GM10847 (cell line): ENCODE results near the gene DDR1.

ENCODE experiments used
- POLR2A ChIP-seq: IDR thresholded peaks from 2 replicates; pipeline ENCODE4 v1.6.1; 2011; ENCODE audit not compliant: insufficient read length; ENCODE audit errors: extremely low read depth

DDR1 gene

GRCh38 chr6:30883685-30884520 lies at the start of gene DDR1:
Gene DDR1 (plus strand): TSS chr6:30884519. CDS start chr6:30888730, 4,211 bp downstream.
- no peak for TF ChIP-seq POLR2A

GRCh38 chr6:30834646-30835045 lies 49.7 kb upstream of the DDR1 start:
- no peak for TF ChIP-seq POLR2A

DNA sequence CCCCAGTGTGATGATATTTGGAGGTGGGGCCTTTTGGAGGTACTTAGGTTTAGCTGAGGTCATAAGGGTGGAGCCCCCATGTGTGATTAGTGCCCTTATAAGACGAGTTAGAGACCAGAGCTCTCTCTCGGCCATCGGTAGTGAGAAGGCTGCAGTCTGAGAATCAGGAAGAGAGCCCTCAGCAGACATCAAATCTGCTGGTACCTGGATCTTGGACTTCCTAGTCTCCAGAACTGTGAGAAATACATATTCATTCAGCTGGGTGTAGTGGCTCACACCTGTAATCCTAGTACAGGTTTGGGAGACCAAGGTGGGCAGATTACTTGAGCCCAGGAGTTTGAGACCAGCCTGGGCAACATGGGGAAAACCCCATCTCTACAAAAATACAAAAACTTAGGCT lies 48.7 kb upstream of the DDR1 start:
- no peak for TF ChIP-seq POLR2A

DNA sequence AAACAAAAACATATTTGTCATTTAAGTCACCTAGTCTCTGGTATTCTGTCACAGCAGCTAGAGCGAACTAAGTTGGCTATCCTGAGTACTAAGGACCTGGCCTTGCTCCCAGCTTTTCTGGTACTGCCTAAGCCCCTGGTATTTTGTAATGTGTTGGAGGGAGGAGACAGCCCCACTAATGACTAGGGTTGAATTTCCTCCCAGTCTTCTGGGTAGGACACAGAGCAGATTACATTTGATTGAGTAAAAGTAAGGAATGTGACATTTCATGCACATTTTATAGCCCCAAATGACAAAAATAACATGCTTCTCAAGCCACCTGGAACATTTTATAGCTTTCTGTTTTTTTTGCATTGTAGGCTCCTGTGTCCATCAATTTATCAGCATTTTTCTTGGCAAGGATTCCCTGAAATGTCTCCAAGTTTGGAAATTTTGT lies 47.9 kb upstream of the DDR1 start:
- TF ChIP-seq POLR2A = no peak

DNA sequence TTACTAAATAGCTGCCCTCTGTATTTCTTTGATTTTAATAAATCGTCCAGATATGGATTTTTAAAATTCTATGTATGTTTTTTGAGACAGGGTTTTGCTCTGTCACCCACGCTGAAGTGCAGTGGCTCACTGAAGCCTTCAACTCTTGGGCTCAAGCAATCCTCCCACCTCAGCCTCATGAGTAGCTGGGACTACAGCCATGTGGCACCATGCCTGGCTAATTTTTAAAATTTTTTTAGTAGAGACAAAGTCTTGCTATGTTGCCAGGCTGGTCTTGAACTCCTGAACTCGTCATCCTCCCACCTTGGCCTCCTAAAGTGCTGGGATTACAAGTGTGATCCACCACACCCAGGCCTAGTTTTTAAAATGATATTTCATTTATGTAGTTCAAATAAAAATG lies 47.4 kb upstream of the DDR1 start:
- no peak for TF ChIP-seq POLR2A

- no peak for TF ChIP-seq POLR2A
Measured at GRCh38 chr6:30837432-30837831, 46.9 kb upstream of the DDR1 start.

DNA sequence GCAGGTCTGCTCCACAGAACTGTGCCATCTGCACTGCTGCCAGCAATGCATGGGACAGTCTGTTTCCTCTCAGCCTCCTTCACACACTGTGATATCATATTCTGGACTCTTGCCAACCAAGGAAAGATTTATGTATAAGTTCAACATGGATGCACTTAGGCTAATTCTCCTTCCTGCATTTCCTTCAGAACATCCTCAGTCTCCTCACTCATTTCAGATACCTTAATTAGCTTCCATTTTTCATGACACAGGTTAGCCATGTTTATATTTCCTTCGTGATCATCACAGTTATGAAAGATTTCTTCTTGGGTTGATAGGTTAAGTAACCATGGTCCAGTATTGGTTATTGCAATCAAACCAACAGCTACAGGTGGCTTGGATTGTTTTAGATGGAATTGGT lies 46.4 kb upstream of the DDR1 start:
- no peak for TF ChIP-seq POLR2A

DNA sequence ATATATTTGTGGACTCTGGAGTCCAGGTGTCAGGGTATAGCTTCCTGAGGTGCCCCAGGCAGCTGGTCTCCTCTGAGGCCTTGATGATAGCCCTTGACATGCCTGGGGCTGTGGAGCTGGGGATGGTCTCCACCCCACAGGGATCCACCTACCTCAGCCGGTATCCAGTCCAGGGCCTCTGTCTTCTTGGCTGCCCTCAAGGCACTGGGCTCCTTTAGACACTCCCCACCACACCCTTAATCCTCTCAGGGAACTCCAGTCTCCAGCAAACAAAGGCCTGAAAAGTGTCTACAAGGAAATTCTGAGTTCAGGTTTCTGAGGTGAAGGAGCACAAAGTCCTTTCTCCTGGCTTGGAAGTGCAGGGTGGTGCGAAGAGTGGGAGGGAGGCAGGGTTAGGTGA lies 44.6 kb upstream of the DDR1 start:
- no peak for TF ChIP-seq POLR2A

GRCh38 chr6:30840084-30840934 lies 44.0 kb upstream of the DDR1 start:
- no peak for TF ChIP-seq POLR2A

DNA sequence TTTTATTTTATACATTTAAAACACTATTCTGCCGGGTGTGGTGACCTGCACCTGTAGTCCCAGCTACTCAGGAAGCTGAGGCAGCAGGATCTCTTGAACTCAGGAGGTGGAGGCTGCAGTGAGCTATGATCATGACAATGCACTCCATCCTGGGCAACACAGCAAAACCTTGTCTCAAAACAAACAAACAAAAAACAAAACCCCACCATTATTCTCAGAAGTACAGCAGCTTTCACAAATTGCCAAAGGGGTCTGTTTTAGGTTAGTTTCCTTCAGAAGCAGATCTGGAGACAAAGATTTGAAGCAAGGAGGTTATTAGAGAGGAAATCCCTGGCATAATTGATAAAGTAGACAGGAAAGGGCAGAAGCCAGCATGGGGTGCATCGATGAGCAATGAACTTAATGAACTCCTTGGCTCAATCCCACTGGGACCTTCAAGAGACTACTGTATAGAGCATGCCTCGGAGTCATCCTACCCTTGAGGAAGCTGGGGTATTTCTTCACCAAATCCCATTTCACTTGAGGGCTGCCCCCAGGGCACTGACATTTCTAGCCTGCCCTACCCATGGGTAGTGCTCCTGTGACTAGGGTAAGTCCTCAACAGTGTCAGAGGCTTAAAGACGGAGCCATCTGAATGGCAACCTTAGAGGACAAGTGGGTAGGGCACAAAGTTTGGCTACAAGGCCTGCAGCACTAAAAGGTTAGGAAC lies 43.2 kb upstream of the DDR1 start:
- no peak for TF ChIP-seq POLR2A

DNA sequence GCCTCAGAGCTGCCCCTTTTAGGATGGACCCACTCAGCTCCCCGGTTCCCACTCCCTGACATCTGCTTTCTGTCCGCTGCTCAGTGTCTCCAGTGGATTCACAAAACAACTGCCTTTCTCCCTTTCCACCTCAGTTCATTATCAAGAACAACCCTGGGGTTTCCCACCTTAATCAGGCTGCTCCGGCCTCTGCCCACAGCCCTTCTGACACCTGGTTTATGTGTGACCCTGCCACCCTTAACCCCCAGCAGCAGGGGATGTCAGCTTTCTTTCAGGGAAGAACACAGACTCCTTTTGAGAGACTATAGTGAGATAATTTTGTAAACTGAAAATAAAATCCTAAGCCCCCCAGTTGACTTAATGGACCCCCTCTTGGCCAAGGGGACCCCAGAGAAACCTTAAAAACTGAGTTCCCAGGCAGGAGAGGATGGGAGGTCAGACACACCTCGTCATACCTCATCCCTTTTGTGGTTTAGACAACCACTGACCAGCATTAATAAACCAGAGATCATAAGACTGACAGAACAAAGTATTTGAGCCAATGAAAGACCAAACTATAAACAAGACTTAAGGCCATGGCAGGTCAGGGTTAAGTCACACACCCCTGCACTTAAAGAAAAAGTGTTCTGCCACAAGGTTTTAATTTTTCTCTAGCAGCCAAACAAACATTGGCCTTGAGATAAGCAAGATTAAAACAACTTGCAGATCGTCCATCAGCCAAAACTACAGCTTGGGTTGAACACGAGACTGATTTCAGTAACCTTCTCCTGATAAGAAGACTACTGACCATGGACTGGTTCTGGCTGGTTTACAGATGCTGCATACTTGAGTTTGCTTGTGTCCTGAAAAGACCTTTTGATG lies 42.4 kb upstream of the DDR1 start:
- TF ChIP-seq POLR2A = no peak

DNA sequence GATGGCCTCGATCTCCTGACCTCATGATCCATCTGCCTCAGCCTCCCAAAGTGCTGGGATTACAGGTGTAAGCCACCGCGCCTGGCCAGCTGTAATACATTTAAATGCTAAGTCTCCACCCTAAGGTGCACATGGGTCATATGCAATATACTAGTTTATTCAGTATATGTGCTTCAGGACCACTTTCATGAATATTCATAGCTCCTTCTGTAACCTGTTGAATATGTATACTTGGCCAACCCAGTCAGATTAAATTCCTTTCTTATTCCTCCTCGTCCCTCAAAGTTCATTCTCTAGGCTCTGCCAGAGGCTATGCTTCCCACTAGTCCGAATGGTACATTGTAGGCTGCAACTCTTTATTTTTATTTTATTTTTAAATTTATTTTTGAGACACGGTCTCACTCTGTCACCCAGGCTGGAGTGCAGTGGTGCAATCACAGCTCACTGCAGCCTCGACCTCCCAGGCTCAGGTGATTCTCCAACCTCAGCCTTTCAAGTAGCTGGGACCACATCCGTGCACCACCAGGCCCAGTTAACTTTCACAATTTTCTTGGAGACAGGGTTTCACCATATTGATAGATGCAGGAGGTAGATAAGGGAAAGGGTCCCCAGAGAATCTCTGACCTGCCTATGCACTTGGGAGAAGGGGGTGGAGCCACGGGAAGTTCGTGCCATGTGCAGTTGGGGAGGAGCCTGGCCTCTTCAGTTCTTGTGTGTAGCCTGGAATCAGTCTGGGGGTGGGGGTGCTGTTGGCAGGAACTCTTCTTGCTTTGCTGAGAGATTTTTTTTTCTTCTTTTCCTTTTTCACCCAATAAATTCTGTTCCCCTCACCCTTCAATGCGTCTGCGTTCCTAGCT lies 41.3 kb upstream of the DDR1 start:
- TF ChIP-seq POLR2A = no peak

DNA sequence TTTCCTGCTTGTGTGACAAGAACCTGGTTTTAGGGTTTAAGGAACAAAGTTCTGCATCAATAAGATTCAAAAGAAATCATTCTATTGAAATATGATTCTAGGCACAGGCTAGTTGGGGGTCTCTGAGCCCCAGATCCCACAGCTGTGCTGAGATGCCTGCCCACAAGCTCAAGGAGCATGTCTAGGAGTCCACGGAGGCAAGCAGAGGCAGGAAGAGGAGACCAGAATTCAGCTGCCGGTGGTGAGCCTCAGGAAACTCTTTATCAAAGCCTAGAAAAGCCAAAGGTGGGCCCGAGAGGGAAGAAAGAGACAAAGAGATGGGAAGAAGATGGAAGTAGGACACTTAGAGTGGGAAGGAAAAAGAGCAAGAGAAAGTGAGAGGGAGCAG lies 40.7 kb upstream of the DDR1 start:
- TF ChIP-seq POLR2A = no peak

GRCh38 chr6:30844118-30844535 lies 40.2 kb upstream of the DDR1 start:
- no peak for TF ChIP-seq POLR2A

GRCh38 chr6:30845183-30845582 lies 39.1 kb upstream of the DDR1 start:
- TF ChIP-seq POLR2A = no peak
